HUES6 (cell line): ENCODE measurements around the gene DDR2.
"Not testable (repeated sequence)": the region's sequence is repeated elsewhere in the genome, so short reads cannot be mapped to it uniquely, and the experiment has no call there.

Experiments
- H3K27ac ChIP-seq: 2 replicates; pipeline ENCODE4 v1.7.0; 2013; ENCODE audit warnings: low read depth, mild to moderate bottlenecking, low read length, inconsistent platforms
- H3K27me3 ChIP-seq: 2 replicates; pipeline ENCODE4 v1.6.1; 2013; ENCODE audit warnings: low read length; ENCODE audit not compliant: control insufficient read depth, insufficient read depth
- H3K36me3 ChIP-seq: 2 replicates; pipeline ENCODE4 v1.6.1; 2013; ENCODE audit warnings: low read length; ENCODE audit not compliant: control insufficient read depth, insufficient read depth
- H3K4me1 ChIP-seq: 2 replicates; pipeline ENCODE4 v1.6.1; 2013; ENCODE audit warnings: low read length; ENCODE audit not compliant: control insufficient read depth, insufficient read depth
- H3K4me3 ChIP-seq: 2 replicates; pipeline ENCODE4 v1.5.1; 2013; ENCODE audit warnings: low read depth, low read length
- H3K9ac ChIP-seq: one replicate; pipeline ENCODE4 v1.6.1; 2013; ENCODE audit warnings: mild to moderate bottlenecking, low read length
- H3K9me3 ChIP-seq: 2 replicates; pipeline ENCODE4 v1.6.1; 2013; ENCODE audit warnings: low read depth, low read length; ENCODE audit not compliant: control insufficient read depth, insufficient read depth

The DDR2 gene

DNA sequence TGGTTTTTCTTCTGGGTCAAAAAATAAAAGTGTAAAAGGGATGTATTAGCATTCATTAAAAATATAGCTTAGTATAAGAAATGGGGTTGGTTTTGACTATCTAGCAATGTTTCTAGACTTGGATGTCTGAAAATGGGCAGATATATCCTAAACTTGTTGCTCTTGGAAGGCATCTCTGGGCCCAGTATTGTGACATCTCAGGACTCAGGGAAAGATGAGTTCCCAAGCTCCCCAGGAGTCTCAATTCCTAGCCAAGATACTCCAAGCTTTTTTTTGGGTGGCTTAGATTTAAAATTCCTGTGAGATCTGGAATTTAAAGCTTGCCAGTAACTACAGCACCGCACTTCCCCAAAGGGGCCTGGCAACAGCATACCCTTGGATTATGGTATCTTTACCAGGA, 146.8 kb downstream of the DDR2 start:
- Histone ChIP-seq H3K36me3 (no peaks in the 10 kb centered on the region), H3K27me3 (no peaks in the 10 kb centered on the region), H3K9ac (no peak overlapping the region), H3K4me3 (no peak overlapping the region), H3K27ac (no peak overlapping the region), H3K4me1 (no peaks in the 10 kb centered on the region), H3K9me3 (no peaks in the 10 kb centered on the region)

DNA sequence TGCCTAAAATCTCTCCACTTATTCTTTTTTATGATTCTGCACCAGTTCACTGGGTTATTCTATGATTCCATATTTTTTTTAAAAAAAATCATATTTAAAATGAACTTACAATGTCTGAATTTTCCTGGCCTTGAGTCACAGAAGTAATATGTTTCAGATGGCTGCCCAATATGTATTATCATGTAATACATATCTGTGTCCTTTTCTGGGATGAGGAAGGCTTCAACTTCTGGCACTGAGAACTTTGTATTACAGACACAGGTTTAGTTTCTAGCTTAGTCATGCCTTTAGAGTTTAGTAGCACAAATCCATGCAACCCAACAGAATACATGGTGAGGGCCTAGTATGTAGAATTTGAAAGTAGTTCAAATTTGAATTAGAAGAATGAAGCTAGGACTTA, 150.4 kb downstream of the DDR2 start:
- H3K36me3 ChIP-seq: no peaks in the 10 kb centered on the region
- H3K4me3 ChIP-seq: no peak overlapping the region
- no peaks in the 10 kb centered on the region for H3K4me1 ChIP-seq

DNA sequence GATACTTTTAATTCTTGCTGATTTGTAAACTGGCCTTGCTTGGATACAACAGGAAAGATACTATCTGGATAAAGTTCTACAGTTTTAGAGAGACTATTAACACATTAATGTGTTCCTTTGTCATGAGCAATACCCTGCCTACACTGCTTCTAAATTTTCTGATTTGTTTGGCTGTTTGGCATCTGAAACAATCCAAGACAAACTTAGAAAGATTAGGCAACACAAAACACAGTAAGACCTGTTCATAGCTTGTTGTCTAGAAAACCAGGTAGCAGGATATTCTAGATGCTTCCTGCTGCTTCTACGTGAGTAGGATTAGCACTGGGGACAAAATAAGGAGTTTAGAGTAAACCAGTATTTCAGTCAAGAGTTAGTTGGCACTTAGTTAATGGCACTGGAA, 152.7 kb downstream of the DDR2 start:
- not testable (repeated sequence) for H3K36me3 ChIP-seq, H3K9ac ChIP-seq, H3K9me3 ChIP-seq, H3K4me3 ChIP-seq, H3K27me3 ChIP-seq, H3K4me1 ChIP-seq, H3K27ac ChIP-seq

More for the DNA sequence above, 150.4 kb downstream of the DDR2 start:
- H3K27me3 ChIP-seq: no peaks in the 10 kb centered on the region
- H3K9ac ChIP-seq: no peak overlapping the region
- no peaks in the 10 kb centered on the region for H3K9me3 ChIP-seq
- no peak overlapping the region for H3K27ac ChIP-seq

DNA sequence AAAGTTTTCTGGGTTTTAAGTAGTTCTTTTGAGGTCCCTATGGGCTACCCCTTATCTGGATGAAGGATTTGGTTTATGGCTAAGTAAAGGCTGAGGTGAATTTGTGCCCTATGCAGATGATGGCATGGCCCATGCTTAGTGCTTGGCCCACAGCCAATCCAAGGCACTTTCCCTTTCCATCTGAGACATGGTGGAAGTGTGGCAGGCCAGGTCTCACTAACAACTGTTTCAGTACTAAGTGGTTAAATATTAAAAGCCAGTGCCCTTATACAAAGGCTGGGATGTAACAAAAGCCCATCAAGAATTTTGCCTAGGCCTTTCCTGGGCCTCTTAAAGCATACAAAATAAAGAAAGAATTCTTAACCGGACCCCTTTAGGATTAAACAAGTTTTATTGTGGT, 156.5 kb downstream of the DDR2 start:
- not testable (repeated sequence) for H3K36me3 ChIP-seq, H3K27ac ChIP-seq, H3K4me3 ChIP-seq, H3K9ac ChIP-seq, H3K27me3 ChIP-seq, H3K9me3 ChIP-seq, H3K4me1 ChIP-seq

DNA sequence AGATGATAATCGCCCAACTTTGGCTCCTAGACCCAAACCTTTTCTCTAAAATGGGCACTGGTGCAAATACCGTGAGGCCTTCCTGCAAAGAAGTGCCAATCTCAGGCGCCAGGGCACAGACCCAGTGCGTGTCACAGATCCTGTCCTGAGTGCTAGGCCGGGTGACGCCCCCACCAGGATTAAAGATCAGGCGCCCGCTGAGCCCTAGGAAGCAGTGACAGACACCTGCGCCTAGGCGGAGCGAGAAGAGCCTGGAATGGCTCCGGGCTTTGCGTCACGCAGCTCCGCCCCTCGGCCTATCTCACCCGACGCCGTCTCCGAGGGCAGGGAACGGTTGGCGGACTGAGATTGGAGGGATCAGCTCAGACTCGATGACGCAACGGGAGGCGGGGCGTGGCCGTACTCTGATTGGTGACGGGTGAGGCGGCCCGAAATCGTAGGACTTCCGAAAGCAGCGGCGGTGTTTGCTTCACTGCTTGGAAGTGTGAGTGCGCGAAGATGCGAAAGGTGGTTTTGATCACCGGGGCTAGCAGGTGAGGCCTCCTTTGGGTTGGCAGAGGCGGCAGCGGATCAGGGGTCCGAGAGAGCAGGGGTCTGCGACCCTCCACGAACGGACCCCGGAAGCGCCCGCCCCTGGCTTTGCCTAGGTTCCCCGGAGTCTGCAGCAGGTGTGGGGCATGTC, 158.2 kb downstream of the DDR2 start, which contains the start of gene HSD17B7:
TSS of gene HSD17B7 (plus strand) at position 400 of the 682 bp plus-strand sequence. CDS start at position 499, 99 bp downstream.
- H3K9me3 ChIP-seq, H3K4me1 ChIP-seq, H3K27me3 ChIP-seq: not testable (repeated sequence)
- Histone ChIP-seq H3K27ac (peak within 1 kb of the TSS; percentile 56; the same call in 1 of the 2 replicates), H3K9ac (peak within 1 kb of the TSS; percentile 61), H3K36me3 (peaks cover 13% of the 10 kb centered on the region), H3K4me3 (peak within 1 kb of the TSS; percentile 70)

DNA sequence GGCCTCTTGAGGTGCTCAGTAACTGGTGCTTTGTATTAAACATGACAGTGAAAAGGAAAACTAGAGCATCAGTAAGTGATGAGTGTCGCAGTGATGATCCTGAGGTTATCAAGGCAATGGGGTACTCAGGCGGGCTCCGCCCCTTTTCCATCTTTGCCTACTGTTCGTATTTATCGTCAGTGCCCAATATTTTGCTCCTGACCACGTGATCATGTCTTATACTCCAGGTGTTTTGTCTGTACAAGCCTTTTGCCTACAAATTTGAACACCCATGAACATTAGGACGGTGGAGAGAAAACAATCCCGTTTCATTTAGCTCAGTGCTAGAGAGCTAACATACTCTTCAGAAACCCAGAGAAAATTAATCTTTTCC, 158.7 kb downstream of the DDR2 start:
- peak overlapping the region; percentile 70 for H3K4me3 ChIP-seq
- H3K27me3 ChIP-seq, H3K27ac ChIP-seq, H3K4me1 ChIP-seq, H3K9me3 ChIP-seq: not testable (repeated sequence)
- peaks cover 13% of the 10 kb centered on the region for H3K36me3 ChIP-seq
- peak overlapping the region; percentile 61 for H3K9ac ChIP-seq

DNA sequence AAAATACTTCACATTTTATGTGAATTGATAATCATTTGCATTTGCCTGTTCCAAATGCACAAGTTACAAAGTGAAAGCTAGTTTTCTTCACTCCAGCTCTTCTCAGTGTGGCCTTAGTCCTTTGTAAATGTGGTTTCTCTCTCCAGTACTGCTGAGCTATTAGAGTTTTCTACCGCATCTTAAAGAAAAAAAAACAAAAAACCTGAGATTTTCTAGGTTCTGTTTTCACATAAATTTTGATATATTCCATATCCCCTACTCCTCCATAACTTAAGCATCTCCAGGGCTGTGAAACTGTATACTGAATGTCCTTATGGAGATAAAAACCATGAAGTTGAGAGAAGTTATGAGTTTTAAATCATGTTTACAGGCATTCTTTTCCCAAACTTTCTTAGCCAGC, 162.0 kb downstream of the DDR2 start:
- H3K9ac ChIP-seq, H3K27ac ChIP-seq, H3K4me3 ChIP-seq, H3K27me3 ChIP-seq, H3K4me1 ChIP-seq, H3K9me3 ChIP-seq: not testable (repeated sequence)
- peaks cover 30% of the 10 kb centered on the region for H3K36me3 ChIP-seq

DNA sequence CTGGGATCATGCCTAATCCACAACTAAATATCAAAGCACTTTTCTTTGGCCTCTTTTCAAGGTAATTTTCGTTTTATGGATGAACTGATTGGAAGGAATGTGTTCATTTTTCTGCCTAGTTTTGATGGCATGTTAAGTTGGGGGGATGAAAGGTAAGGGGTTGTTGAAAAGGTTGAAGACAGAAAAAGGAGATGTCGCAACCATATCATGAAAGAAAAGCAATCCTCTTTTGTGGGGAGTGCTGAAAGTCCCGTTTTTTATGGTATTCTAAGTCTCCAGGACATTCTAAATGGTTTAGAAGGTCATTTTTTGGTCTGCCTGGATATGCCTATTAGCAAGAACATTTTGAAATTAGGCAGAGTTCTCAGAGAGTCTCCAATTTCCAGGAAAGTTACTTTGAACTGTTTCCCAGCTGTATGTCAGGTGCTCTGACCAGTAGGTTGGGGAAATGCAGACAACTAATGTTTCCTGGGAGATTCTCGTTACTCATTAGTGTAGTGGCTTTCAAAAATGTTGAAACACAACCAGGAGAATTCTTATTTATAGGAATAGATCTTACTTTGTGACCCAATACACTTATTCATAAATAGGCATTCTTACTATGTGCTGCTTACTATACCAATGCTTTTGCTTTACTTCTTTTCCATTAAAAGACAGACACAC, 164.5 kb downstream of the DDR2 start:
- not testable (repeated sequence) for H3K9ac ChIP-seq, H3K4me1 ChIP-seq, H3K27ac ChIP-seq, H3K9me3 ChIP-seq, H3K4me3 ChIP-seq, H3K27me3 ChIP-seq
- H3K36me3 ChIP-seq: peaks cover 49% of the 10 kb centered on the region

DNA sequence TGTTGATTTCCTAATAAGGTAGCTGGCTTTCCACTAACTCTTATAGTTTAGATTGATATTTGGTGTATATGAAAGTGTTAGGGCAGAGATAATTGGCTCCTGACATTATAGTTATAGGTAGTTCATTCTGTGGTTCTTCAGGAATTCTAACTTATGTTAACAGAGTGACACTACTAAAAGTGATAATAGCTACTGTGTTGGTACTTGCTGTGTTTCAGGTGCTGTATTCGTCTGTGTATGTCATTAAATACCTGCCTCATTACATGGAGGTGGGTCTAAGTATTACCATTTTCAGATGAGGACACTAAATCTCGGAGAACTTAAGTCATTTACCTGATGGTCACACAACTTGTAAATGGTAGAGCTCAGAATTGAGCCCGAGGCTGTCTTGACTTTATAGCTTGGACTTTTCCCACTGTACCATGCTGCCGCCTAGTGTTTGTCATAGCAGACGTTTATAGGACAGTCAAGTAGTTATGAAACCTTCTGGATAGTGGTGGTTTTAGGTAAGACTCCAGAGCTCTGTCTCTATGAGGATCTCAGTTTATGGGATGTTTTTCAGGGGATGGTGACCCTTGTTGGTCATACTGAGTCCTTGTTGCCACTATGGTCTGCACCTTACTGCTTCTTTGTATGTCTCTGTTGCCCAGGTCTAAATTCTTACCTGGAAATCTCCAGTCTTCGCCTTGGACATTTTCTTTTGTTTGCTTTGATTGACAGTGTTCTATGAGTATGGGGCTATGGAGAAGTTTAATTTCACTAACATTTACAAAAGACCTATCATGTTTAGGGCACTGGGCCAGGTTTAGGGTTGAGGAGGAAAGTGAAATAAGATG, 167.9 kb downstream of the DDR2 start:
- peaks cover 51% of the 10 kb centered on the region for H3K36me3 ChIP-seq
- H3K27ac ChIP-seq, H3K4me1 ChIP-seq, H3K9me3 ChIP-seq, H3K4me3 ChIP-seq, H3K9ac ChIP-seq, H3K27me3 ChIP-seq: not testable (repeated sequence)

DNA sequence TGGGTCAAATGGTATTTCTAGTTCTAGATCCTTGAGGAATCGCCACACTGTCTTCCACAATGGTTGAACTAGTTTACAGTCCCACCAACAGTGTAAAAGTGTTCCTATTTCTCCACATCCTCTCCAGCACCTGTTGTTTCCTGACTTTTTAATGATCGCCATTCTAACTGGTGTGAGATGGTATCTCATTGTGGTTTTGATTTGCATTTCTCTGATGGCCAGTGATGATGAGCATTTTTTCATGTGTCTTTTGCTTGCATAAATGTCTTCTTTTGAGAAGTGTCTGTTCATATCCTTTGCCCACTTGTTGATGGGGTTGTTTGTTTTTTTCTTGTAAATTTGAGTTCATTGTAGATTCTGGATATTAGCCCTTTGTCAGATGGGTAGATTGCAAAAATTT, 175.2 kb downstream of the DDR2 start:
- not testable (repeated sequence) for H3K27ac ChIP-seq

DNA sequence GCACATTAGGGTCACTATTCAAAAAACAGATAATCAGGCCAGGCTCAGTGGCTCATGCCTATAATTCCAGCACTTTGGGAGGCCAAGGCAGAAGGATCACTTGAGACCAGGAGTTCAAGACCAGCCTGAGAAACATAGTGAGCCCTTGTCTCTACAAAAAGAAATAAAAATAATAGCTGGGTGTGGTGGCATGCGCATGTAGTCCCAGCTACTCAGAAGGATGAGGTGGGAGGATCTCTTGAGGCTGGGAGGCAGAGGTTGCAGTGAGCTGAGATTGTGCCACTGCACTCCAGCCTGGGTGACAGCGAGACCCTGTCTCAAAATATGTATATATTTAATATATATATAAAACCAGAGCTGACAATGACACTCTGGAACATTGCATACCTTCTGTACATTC, 180.1 kb downstream of the DDR2 start:
- H3K9ac ChIP-seq, H3K27me3 ChIP-seq, H3K36me3 ChIP-seq, H3K4me3 ChIP-seq, H3K9me3 ChIP-seq, H3K4me1 ChIP-seq, H3K27ac ChIP-seq: not testable (repeated sequence)

More for the DNA sequence above, 175.2 kb downstream of the DDR2 start:
- H3K36me3 ChIP-seq: peaks cover 25% of the 10 kb centered on the region
- not testable (repeated sequence) for H3K9me3 ChIP-seq, H3K9ac ChIP-seq, H3K27me3 ChIP-seq, H3K4me3 ChIP-seq, H3K4me1 ChIP-seq
